Heart left ventricle (tissue), 16 donors: ENCODE measurements around the gene KIRREL3. TPM values are rescaled to one million over a fixed set of nuclear protein-coding genes. Genes with fewer than 3 reads are reported as not detected.

Source experiments
- ATAC-seq, 4 donors: fragments of 200-7000 bp; cut with Tn5 transposase; one replicate each; pipeline ENCODE4 v1.9.1; 2020 to 2022; ENCODE audit warnings: moderate library complexity in 4 of 4, mild to moderate bottlenecking in 3 of 4, moderate number of reproducible peaks in 1 of 4
- DNase-seq, 5 donors: peaks; one replicate each; pipeline ENCODE4 v3.0.0-alpha.2; 2020
- H3K27ac ChIP-seq, 12 donors: fragments of 200-600 bp; sonication (generic) in 4 of 12; one replicate each; pipeline versions ENCODE4 v1.5.0 to v1.8.0; 2016 to 2022; ENCODE audit warnings: mild to moderate bottlenecking in 2 of 12
- H3K27me3 ChIP-seq, 9 donors: fragments of 200-600 bp; sonication (generic) in 2 of 9; one replicate each; pipeline versions ENCODE4 v1.5.1 to v1.8.0; 2016 to 2022; ENCODE audit warnings: mild to moderate bottlenecking in 3 of 9
- H3K36me3 ChIP-seq, 9 donors: fragments of 200-600 bp; sonication (generic) in 2 of 9; one replicate each; pipeline versions ENCODE4 v1.5.0 to v1.8.0; 2018 to 2022; ENCODE audit warnings: mild to moderate bottlenecking in 2 of 9
- H3K4me1 ChIP-seq, 12 donors: fragments of 200-600 bp; sonication (generic) in 4 of 12; one replicate each; pipeline versions ENCODE4 v1.5.0 to v1.8.0; 2016 to 2022; ENCODE audit warnings: mild to moderate bottlenecking in 3 of 12
- H3K4me3 ChIP-seq, 12 donors: fragments of 200-600 bp; sonication (generic) in 4 of 12; one replicate each; pipeline versions ENCODE4 v1.5.0 to v1.8.0; 2017 to 2022; ENCODE audit warnings: mild to moderate bottlenecking in 9 of 12, moderate library complexity in 4 of 12
- H3K9me3 ChIP-seq, 12 donors: fragments of 200-600 bp; sonication (generic) in 4 of 12; one replicate each; pipeline versions ENCODE4 v1.5.0 to v1.8.0; 2016 to 2022; ENCODE audit warnings: mild to moderate bottlenecking in 1 of 12
- CTCF ChIP-seq, 12 donors: fragments of 200-600 bp; sonication (generic) in 4 of 12; IDR thresholded peaks; one replicate each; pipeline versions ENCODE4 v1.5.0 to v1.8.0; 2018 to 2022; ENCODE audit warnings: antibody characterized with exemption in 12 of 12, mild to moderate bottlenecking in 5 of 12
- POLR2A ChIP-seq, 2 donors: fragments of 450-650 bp; IDR thresholded peaks; one replicate each; pipeline ENCODE4 v1.6.1; 2017; ENCODE audit warnings: antibody characterized with exemption in 2 of 2, mild to moderate bottlenecking in 2 of 2, moderate library complexity in 2 of 2
- WGBS, 4 donors: extraction: QIAGEN DNeasy Blood & Tissue Kit in 2 of 4; methylation state at CpG; one replicate each; pipeline versions ENCODE4 v1.1.5 to v1.1.7; 2013 to 2018; 5-methylcytosine and 5-hydroxymethylcytosine counted together
- intact Hi-C, 10 donors: fragments of 100-400 bp; cut with DNase I; formaldehyde crosslinking; loops; one replicate each; pipeline versions ENCODE4 v1.11.1 to v1.14.2; 2022
- polyA plus RNA-seq, 2 donors: library from polyadenylated mRNA; stranded (reverse); fragments of 200-250 nt; gene quantifications; one replicate each; pipeline ENCODE4 v1.2.3, GENCODE V29; 2013
- total RNA-seq, 9 donors: library from RNA; depleted of rRNA in 2 of 9; stranded (reverse); fragments of >200 nt in 2 of 9; fragmentation: NEBNext Ultra II Directional in 3 of 9; extraction: Animal tissue kit (Norgen Biotek cat#: 25700) in 3 of 9; gene quantifications; one replicate each; pipeline versions ENCODE4 v1.1.0 to v1.2.4, GENCODE V29; 2016 to 2023
- donor health status: ischemic (EF 13 %, LVEDD 7.1; RV severe dilation, severe dysfunction).
- donor health status: healthy with polysubstance abuse.
- donor health status: DM: no; HTN: yes; CAD: no.
- donor health status: DM: no; HTN: no; CAD: no.
- donor health status: ischemic (EF 25% LVEDD 6.9; RV normal size, moderate dysfunction).
- donor health status: ischemic (EF 25% LVEDD 5.7; RV mildly dilated, moderate dysfunction).
- donor health status: healthy.
- donor health status: DM: yes; HTN: yes; CAD: no.
- donor health status: ischemic (EF 35%, LVEDD 5.7; RV mildly dilated, moderate dysfunction).
- donor health status: nonischemic (EF 11% LVEDD 7.7; RV severe dilation, severe dysfunction).
- donor health status: DM: yes; HTN: yes; CAD: no.
- donor health status: PGD.
- donor health status: ischemic (EF 29% LVEDD 5.4; RV normal size, mild dysfunction).
- donor health status: nonischemic (EF 23%, LVEDD 6.1; RV moderate dilation, normal function).

KIRREL3 gene
- total and polyA plus RNA-seq, 11 donors, result 0.08 to 1.3 (median 0.27) TPM

GRCh38 chr11:126782810-126783209 lies 217.8 kb downstream of the KIRREL3 start:
- Histone ChIP-seq H3K27me3 (peaks cover 0 to 39% (median 0%) of the 10 kb centered on the region in 9 donors), H3K4me3 (no peak overlapping the region), H3K36me3 (no peaks in the 10 kb centered on the region), H3K4me1 (no peaks in the 10 kb centered on the region), H3K9me3 (no peaks in the 10 kb centered on the region), H3K27ac (no peak overlapping the region)
- no peak for TF ChIP-seq CTCF (IDR thresholded peaks at IDR 0.05)
- no peak for TF ChIP-seq POLR2A (IDR thresholded peaks at IDR 0.05)
- no peak for DNase-seq
- WGBS, 4 donors, result 60 to 96% (median 76%) methylated on average over 2 of the region's 2 CpGs
- ATAC-seq, result no peak
- intact Hi-C loops, result no loop called here

- Histone ChIP-seq H3K4me1 (no peaks in the 10 kb centered on the region), H3K27me3 (peaks cover 0 to 39% (median 0%) of the 10 kb centered on the region in 9 donors), H3K36me3 (no peaks in the 10 kb centered on the region), H3K27ac (no peak overlapping the region), H3K9me3 (no peaks in the 10 kb centered on the region), H3K4me3 (no peak overlapping the region)
- intact Hi-C loops, result no loop called here
- WGBS, 4 donors, result 30 to 44% (median 39%) methylated on average over 5 of the region's 5 CpGs
- DNase-seq (no peak), ATAC-seq (no peak)
- TF ChIP-seq POLR2A (IDR thresholded peaks at IDR 0.05) (no peak), CTCF (IDR thresholded peaks at IDR 0.05) (no peak)
Measured at GRCh38 chr11:126781942-126782341, 218.6 kb downstream of the KIRREL3 start.

GRCh38 chr11:126776119-126776518 lies 224.5 kb downstream of the KIRREL3 start:
- WGBS, 4 donors, result 79 to 92% (median 89%) methylated on average over 3 of the region's 3 CpGs
- Histone ChIP-seq H3K27me3 (peaks cover 0 to 43% (median 0%) of the 10 kb centered on the region in 9 donors), H3K27ac (no peak overlapping the region), H3K4me3 (no peak overlapping the region), H3K36me3 (no peaks in the 10 kb centered on the region), H3K9me3 (no peaks in the 10 kb centered on the region), H3K4me1 (no peaks in the 10 kb centered on the region)
- DNase-seq, result no peak
- ATAC-seq, result no peak
- TF ChIP-seq CTCF (IDR thresholded peaks at IDR 0.05) (no peak), POLR2A (IDR thresholded peaks at IDR 0.05) (no peak)
- intact Hi-C loops, result no loop called here

GRCh38 chr11:126772267-126772666 lies 228.3 kb downstream of the KIRREL3 start:
- intact Hi-C loops, result no loop called here
- H3K27me3 ChIP-seq, result peaks cover 0 to 19% (median 0%) of the 10 kb centered on the region in 9 donors
- 69 to 78% (median 75%) methylated on average over 8 of the region's 8 CpGs for WGBS, 4 donors

More at GRCh38 chr11:126772267-126772666, 228.3 kb downstream of the KIRREL3 start:
- ATAC-seq (no peak), DNase-seq (no peak)
- H3K4me3 ChIP-seq, result no peak overlapping the region
- H3K27ac ChIP-seq, result no peak overlapping the region
- H3K4me1 ChIP-seq, result no peaks in the 10 kb centered on the region
- TF ChIP-seq CTCF (IDR thresholded peaks at IDR 0.05) (no peak), POLR2A (IDR thresholded peaks at IDR 0.05) (no peak)
- no peaks in the 10 kb centered on the region for H3K36me3 ChIP-seq
- no peaks in the 10 kb centered on the region for H3K9me3 ChIP-seq
